ENCODE measurements around the gene FANCE.

DNA sequence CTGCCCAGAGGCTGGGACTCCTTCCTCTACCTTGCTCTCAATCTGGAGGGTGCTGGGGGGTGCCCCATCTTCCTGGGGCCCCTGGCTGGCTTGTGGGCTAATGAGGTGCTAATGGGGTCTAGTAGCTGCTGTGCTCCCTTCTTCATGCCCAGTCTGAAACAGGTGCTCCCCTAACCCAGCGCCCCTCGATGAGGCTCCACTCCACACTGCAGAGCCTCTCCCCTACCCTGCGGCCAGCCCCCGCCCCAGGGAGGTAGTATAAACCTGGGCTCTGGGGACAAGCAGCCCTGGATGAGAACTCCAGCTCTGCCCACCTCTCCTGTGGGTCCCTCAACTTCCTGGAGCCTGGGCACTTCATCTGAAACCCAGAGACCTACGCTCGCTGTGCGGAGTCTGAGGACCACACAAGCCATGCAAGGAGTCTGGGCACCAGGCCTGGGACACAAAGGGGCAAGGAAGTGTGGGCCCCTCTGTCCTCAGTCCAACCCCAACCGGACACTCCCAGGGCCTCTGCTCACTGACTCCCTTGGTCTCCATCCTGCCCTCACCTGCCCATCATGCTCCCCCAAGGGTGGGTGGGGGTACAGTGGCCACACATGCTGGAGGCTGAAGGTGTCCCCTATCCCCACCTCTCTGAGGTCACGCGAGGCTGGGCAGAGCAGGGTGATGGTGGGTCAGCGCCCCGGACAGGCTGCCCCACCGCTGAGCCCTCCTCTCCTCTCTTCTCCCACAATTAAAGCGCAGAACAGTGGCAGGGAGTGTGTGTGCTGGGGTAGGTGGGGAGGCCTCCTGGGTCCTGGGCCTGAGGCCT is 22.2 kb downstream of the FANCE start:
- TF ChIP-seq CBX3 (IDR thresholded peaks at IDR 0.05; ENCODE audit: borderline replicate concordance in 1 of 2, low read length in 2 of 2) (no peak), KAT7 (CRISPR knock-in tag; IDR thresholded peaks at IDR 0.05; ENCODE audit: borderline replicate concordance) (no peak), ZNF175 (CRISPR knock-in tag; IDR thresholded peaks at IDR 0.05; ENCODE audit: low read depth) (no peak), TGIF2 (CRISPR knock-in tag; IDR thresholded peaks at IDR 0.05) (no peak), SIRT6 (IDR thresholded peaks at IDR 0.05; ENCODE audit: low read depth, low read length) (peak; percentile 2), ZNF24 (IDR thresholded peaks at IDR 0.05) (no peak), ZNF274 (IDR thresholded peaks at IDR 0.05; ENCODE audit: borderline replicate concordance, low read depth, low read length) (no peak), POLR2AphosphoS2 (IDR thresholded peaks at IDR 0.05; ENCODE audit: low read length) (no peak; the same call in 1 of the 2 replicates), POLR2A (conservative IDR thresholded peaks at IDR 0.05) (peak; percentile 63), RB1 (IDR thresholded peaks at IDR 0.05; ENCODE audit: low read depth) (no peak)
- TF ChIP-seq, protein P1, sequence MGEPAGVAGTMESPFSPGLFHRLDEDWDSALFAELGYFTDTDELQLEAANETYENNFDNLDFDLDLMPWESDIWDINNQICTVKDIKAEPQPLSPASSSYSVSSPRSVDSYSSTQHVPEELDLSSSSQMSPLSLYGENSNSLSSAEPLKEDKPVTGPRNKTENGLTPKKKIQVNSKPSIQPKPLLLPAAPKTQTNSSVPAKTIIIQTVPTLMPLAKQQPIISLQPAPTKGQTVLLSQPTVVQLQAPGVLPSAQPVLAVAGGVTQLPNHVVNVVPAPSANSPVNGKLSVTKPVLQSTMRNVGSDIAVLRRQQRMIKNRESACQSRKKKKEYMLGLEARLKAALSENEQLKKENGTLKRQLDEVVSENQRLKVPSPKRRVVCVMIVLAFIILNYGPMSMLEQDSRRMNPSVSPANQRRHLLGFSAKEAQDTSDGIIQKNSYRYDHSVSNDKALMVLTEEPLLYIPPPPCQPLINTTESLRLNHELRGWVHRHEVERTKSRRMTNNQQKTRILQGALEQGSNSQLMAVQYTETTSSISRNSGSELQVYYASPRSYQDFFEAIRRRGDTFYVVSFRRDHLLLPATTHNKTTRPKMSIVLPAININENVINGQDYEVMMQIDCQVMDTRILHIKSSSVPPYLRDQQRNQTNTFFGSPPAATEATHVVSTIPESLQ (CRISPR knock-in tag; IDR thresholded peaks at IDR 0.05), result no peak
